Stimulated activated CD8-positive, alpha-beta memory T cell treated with anti-CD3 and anti-CD28 coated beads, Interleukin-2, amount 100 ng/mL, for 48 hours (primary cell): ENCODE results near the gene POLR2E.

Experiments
- DNase-seq, 2 donors: peaks; one replicate each; pipeline ENCODE4 v3.0.0-alpha.2; 2020; ENCODE audit warnings: low read depth in 2 of 2

POLR2E gene

DNA sequence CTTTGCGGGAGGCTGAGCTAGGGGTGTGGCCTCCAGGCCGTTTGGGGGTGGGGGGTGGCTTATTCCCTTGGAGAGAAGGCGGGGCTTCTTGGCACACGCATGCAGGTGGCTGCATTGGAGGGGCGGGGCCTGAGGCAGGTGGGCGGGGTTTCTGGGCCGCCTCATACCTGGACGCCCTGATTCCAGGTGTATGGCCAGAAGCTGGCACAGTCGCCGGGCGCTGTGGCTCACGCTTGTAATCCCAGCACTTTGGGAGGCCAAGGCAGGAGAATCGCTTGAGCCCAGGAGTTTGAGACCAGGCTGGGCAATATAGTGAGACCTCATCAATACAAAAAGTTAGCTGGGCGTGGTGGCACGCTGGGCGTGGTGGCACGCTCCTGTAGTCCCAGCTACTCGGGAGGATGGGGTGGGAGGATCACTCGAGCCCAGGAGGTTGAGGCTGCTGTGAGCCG is 47.5 kb downstream of the POLR2E start:
- DNase-seq = no peak

- DNase-seq = no peak
Observed at GRCh38 chr19:1046836-1047695, 48.1 kb downstream of the POLR2E start.

DNA sequence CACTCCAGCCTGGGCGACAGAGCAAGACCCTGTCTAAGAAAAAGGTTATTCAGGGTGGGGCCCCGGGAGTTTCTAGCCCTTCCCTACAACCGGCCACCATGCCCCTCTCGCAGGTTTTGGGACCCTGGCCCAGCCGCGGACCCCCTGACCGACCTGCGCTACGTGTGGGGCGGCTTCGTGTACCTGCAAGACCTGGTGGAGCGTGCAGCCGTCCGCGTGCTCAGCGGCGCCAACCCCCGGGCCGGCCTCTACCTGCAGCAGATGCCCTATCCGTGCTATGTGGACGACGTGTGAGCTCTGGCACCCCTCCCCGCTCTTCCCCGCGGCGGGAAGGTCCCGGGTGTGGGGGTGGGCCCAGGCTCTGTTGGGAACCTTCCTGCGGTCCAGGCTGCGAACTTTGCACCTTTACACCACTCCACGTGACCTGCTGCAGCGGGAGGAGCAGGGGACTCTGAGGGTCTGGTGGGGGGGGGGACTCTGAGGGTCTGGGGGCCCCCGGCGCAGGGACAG is 49.0 kb downstream of the POLR2E start:
- DNase-seq = no peak

DNA sequence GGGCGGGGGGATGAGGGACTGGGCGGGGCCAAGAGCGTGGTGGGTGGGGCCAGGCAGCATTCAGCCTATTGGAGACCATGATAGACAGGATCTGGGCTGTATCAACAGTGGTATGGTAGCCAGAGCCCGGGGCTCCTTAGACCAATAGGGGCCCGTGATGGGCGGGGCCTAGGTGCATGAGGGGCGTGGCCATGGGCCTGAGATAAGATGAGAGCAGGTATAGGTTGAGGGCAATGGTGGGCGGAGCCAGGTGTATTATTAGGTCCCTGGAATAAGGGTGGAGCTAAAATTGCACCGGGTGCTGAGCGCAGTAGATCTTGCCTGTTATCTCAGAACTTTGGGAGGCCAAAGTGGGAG is 50.0 kb downstream of the POLR2E start:
- peak in 1 of 2 donors; percentile 79 for DNase-seq

DNA sequence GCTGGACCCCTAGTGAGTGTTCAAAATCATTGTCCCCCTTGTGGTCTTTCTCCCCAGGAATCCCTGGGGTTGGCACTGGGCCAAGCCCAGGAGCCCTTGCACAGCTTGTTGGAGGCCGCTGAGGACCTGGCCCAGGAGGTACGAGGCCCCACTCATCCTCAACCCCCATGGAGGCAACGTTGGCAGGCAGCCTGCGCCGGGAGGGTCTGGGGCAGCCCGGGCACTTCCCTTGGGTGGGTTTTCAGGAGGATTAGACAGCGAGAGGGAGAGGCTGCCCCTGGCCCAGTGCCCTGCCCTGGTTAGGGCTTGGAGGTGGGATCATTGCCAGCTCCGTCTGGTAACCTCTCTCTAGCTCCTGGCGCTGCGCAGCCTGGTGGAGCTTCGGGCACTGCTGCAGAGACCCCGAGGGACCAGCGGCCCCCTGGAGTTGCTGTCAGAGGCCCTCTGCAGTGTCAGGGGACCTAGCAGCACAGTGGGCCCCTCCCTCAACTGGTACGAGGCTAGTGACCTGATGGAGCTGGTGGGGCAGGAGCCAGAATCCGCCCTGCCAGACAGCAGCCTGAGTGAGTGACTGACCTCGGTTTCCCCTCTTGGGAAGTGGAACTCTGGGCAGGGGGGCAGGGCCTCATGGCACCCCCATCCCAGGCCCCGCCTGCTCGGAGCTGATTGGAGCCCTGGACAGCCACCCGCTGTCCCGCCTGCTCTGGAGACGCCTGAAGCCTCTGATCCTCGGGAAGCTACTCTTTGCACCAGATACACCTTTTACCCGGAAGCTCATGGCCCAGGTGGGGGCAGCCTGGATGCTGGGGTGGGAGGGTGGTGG is 52.3 kb downstream of the POLR2E start:
- no peak for DNase-seq

GRCh38 chr19:1041835-1042685 is 53.1 kb downstream of the POLR2E start:
- no peak for DNase-seq

DNA sequence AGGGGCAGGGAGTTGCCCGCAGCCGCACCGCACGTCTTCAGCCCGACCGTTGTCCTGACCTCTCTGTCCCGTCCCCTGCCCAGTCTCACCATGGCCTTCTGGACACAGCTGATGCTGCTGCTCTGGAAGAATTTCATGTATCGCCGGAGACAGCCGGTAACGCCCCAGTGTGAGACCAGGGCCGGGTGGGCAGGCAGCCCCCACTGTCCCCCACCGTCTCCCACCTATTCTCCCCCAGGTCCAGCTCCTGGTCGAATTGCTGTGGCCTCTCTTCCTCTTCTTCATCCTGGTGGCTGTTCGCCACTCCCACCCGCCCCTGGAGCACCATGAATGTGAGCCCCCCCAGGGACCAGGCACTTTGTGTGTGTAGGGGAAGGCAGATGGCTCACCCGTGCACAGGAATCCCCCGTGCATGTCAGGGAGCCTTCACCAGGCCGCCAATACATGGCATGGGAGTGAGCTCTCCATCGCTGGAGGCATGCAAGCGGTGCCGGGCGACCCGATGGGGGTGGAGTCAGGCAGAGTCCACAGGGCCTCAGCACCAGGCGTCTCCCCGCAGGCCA is 53.8 kb downstream of the POLR2E start:
- no peak for DNase-seq

DNA sequence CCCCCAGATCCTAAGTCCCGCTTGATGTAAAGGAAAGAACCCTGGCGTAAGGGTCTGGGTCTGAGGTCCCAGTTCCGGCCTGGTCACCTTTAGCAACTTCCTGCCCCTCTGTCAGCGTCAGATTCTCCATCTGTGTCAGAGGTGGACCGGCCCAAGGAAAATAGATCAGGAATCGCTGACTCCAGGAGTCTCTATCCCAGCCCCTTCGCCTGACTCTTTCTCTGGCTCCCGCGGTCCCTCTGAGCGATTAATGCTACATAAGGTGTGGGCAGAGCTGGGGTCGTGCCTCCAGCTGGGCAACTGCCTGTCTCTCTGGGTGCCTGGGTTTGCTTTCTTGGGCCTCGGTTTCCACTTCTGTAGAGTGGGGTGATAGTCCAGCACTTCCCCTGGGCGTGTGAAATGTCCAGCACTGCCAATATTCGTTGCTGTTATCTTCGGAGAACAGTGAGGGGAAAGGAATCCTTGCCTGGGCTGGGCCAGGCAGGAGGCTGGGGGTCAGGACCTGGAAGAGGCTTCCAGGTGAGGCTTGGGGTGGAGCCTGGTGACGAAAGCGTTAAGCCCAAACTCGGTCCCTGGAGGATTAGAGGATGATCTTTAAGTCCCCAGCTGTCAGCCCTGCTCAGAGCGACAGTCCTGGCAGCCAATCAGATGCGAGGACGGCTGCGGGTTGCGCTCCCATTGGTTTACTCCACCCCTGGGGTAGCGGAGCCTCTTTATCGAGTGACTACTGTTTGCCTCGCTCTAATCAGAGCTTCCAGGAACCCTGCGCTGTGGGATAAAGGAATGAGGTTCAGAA is 54.5 kb downstream of the POLR2E start:
- peak; percentile 74 to 90 for DNase-seq

- DNase-seq = peak; percentile 98 to 100
Observed at GRCh38 chr19:1039646-1040475, 55.3 kb downstream of the POLR2E start, which contains the start of gene ABCA7. ABCA7 (plus strand) TSS chr19:1040107; CDS start chr19:1041362, 1,255 bp downstream.

GRCh38 chr19:1038978-1039645 is 56.1 kb downstream of the POLR2E start:
- DNase-seq = no peak

- no peak for DNase-seq
Observed at GRCh38 chr19:1037621-1038064, 57.5 kb downstream of the POLR2E start.
